HepG2 (cell line): Measurements from ENCODE around the gene COQ4. TPM values are rescaled to one million over a fixed set of nuclear protein-coding genes. Genes with fewer than 3 reads are reported as not detected.

Experiments
- BRD4 ChIP-seq: sonication (generic); formaldehyde crosslinking; IDR thresholded peaks from 2 replicates; pipeline ENCODE4 v1.4.0; 2020; ENCODE audit warnings: missing genetic modification reagents
- NFE2L2 ChIP-seq: fragments of 150-350 bp; IDR thresholded peaks from 2 replicates; pipeline ENCODE4 v1.6.1; 2014; ENCODE audit warnings: low read length
- SAP130 ChIP-seq: IDR thresholded peaks from 2 replicates; pipeline ENCODE4 v1.6.1; 2016; ENCODE audit warnings: low read depth
- TFDP1 ChIP-seq: IDR thresholded peaks from 2 replicates; pipeline ENCODE4 v1.6.1; 2016; ENCODE audit warnings: missing compliant biosample characterization, missing genetic modification reagents, borderline replicate concordance
- TP53 ChIP-seq: sonication (generic); formaldehyde crosslinking; conservative IDR thresholded peaks from 2 replicates; pipeline ENCODE4 v1.4.0; 2020; ENCODE audit warnings: missing genetic modification reagents
- TRAFD1 ChIP-seq: sonication (generic); formaldehyde crosslinking; IDR thresholded peaks from 2 replicates; pipeline ENCODE4 v1.5.1; 2020; ENCODE audit warnings: missing genetic modification reagents, mild to moderate bottlenecking, borderline replicate concordance
- ZFP1 ChIP-seq: IDR thresholded peaks from 2 replicates; pipeline ENCODE4 v1.6.1; 2016
- ZNF10 ChIP-seq: sonication (generic); formaldehyde crosslinking; IDR thresholded peaks from 2 replicates; pipeline ENCODE4 v1.4.0; 2020; ENCODE audit warnings: mild to moderate bottlenecking, low read depth, missing genetic modification reagents, borderline replicate concordance
- ZNF24 ChIP-seq: fragments of 450-650 bp; IDR thresholded peaks from 2 replicates; pipeline ENCODE4 v1.6.1; 2017; ENCODE audit warnings: antibody characterized with exemption, mild to moderate bottlenecking
- ZNF264 ChIP-seq: sonication (generic); formaldehyde crosslinking; IDR thresholded peaks from 2 replicates; pipeline ENCODE4 v1.4.0; 2020; ENCODE audit warnings: missing genetic modification reagents
- ZNF333 ChIP-seq: sonication (generic); formaldehyde crosslinking; IDR thresholded peaks from 2 replicates; pipeline ENCODE4 v1.4.0; 2020; ENCODE audit warnings: mild to moderate bottlenecking, missing genetic modification reagents, borderline replicate concordance
- ZNF34 ChIP-seq: sonication (generic); formaldehyde crosslinking; IDR thresholded peaks from 2 replicates; pipeline ENCODE4 v1.4.0; 2020; ENCODE audit warnings: mild to moderate bottlenecking, missing genetic modification reagents, borderline replicate concordance
- ZNF660 ChIP-seq: sonication (generic); formaldehyde crosslinking; IDR thresholded peaks from 2 replicates; pipeline ENCODE4 v1.5.1; 2020; ENCODE audit warnings: mild to moderate bottlenecking, low read depth, missing genetic modification reagents, borderline replicate concordance
- polyA plus RNA-seq, 8 experiments: library from polyadenylated mRNA; depleted of rRNA in 3 of 8; stranded (reverse) in 7 of 8; unstranded in 1 of 8; fragments of >200 nt; fragmentation: Illumina TruSeq in 4 of 8; extraction: Trizol in 4 of 8; gene quantifications; 2 replicates each; pipeline versions ENCODE4 v1.2.1 to v1.2.3, GENCODE V29; 2011 to 2016; ENCODE audit warnings: low read depth in 4 of 8, missing spikeins in 1 of 8, mixed read lengths in 1 of 8; ENCODE audit not compliant: insufficient read depth in 1 of 8
- total RNA-seq, 5 experiments: library from RNA; depleted of rRNA; stranded (reverse); fragments of >200 nt; fragmentation: Illumina TruSeq; extraction: Trizol; gene quantifications; 2 replicates each; pipeline ENCODE4 v1.2.3, GENCODE V29; 2016; ENCODE audit warnings: low read depth in 1 of 5
- TF ChIP-seq, protein P1 (sequence below): sonication (generic); formaldehyde crosslinking; IDR thresholded peaks from 2 replicates; pipeline ENCODE4 v1.4.0; 2020; ENCODE audit warnings: missing genetic modification reagents
- TF ChIP-seq, protein P2 (sequence below): sonication (generic); formaldehyde crosslinking; IDR thresholded peaks from 2 replicates; pipeline ENCODE4 v1.5.1; 2020; ENCODE audit warnings: missing genetic modification reagents, mild to moderate bottlenecking, borderline replicate concordance
- TF ChIP-seq, protein P3 (sequence below): sonication (generic); formaldehyde crosslinking; IDR thresholded peaks from 2 replicates; pipeline ENCODE4 v1.4.0; 2020; ENCODE audit warnings: missing genetic modification reagents, borderline replicate concordance
- TF ChIP-seq, protein P4 (sequence below): sonication (generic); formaldehyde crosslinking; IDR thresholded peaks from 2 replicates; pipeline ENCODE4 v1.5.0; 2020; ENCODE audit warnings: missing genetic modification reagents
- TF ChIP-seq, protein P5 (sequence below): sonication (generic); formaldehyde crosslinking; IDR thresholded peaks from 2 replicates; pipeline ENCODE4 v1.8.1; 2023; ENCODE audit warnings: mild to moderate bottlenecking, inconsistent platforms, moderate library complexity, missing genetic modification reagents, borderline replicate concordance

Gene COQ4
- total and polyA plus RNA-seq, 2 of the 13 experiments (the other 11 are each of a cell fraction or from before 2014, with no cell fraction given), result 26.1 to 36.0 TPM

DNA sequence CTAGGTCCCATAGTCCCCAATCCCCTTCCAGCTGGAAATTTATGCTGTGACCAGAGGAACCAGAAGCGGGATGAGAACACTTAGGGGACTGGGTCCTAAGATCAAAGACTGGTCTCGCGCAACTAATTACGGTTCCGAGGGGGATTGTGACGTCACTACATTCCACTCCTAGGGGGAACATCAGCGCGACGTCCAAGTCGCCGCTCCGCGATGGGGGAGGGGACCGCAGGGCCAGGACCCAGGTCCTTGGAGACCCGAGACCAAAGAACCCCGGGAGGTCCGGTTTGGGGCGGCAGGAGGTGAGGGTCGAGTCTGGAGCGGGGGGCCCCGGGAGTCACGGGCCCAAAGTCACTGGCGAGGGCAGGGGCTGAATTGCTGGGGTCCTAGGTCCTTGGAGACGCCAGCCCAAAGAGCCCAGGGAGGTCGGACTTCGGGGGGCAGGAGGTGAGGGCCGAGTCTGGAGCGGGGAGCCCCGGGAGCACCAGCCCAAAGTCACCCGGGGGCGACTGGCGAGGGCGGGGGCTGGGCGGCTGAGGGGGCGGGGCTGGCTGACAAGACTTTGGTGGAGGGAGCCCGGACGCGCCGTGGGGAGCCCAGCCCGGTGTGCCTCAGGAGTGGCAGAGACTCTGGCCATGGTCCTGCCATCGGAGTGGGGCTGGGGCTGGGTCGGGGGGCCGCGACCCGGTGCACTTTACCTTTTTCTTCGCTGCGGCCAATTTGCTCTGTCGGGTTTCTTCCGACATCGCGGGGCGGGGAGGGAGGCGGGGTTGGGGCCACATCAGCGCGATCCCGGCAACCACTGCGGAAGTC is 47.2 kb upstream of the COQ4 start, which contains the start of gene GOLGA2 (continued):
- TF ChIP-seq ZNF34 (CRISPR knock-in tag) (no peak), ZNF10 (CRISPR knock-in tag) (no peak), TP53 (CRISPR knock-in tag) (no peak), ZNF24 (no peak), ZNF660 (CRISPR knock-in tag) (no peak), ZFP1 (CRISPR knock-in tag) (no peak), SAP130 (CRISPR knock-in tag) (no peak), NFE2L2 (no peak), ZNF264 (0 out of 2 replicates have a peak, but pooled peaks have one; percentile 49), TRAFD1 (CRISPR knock-in tag) (no peak), TFDP1 (CRISPR knock-in tag) (no peak), BRD4 (no peak), ZNF333 (no peak)
- TF ChIP-seq, protein P1, sequence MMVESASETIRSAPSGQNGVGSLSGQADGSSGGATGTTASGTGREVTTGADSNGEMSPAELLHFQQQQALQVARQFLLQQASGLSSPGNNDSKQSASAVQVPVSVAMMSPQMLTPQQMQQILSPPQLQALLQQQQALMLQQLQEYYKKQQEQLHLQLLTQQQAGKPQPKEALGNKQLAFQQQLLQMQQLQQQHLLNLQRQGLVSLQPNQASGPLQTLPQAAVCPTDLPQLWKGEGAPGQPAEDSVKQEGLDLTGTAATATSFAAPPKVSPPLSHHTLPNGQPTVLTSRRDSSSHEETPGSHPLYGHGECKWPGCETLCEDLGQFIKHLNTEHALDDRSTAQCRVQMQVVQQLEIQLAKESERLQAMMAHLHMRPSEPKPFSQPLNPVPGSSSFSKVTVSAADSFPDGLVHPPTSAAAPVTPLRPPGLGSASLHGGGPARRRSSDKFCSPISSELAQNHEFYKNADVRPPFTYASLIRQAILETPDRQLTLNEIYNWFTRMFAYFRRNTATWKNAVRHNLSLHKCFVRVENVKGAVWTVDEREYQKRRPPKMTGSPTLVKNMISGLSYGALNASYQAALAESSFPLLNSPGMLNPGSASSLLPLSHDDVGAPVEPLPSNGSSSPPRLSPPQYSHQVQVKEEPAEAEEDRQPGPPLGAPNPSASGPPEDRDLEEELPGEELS (CRISPR knock-in tag), result no peak; the same call in 1 of the 2 replicates
- TF ChIP-seq, protein P2, sequence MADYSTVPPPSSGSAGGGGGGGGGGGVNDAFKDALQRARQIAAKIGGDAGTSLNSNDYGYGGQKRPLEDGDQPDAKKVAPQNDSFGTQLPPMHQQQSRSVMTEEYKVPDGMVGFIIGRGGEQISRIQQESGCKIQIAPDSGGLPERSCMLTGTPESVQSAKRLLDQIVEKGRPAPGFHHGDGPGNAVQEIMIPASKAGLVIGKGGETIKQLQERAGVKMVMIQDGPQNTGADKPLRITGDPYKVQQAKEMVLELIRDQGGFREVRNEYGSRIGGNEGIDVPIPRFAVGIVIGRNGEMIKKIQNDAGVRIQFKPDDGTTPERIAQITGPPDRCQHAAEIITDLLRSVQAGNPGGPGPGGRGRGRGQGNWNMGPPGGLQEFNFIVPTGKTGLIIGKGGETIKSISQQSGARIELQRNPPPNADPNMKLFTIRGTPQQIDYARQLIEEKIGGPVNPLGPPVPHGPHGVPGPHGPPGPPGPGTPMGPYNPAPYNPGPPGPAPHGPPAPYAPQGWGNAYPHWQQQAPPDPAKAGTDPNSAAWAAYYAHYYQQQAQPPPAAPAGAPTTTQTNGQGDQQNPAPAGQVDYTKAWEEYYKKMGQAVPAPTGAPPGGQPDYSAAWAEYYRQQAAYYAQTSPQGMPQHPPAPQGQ (CRISPR knock-in tag), result no peak
- TF ChIP-seq, protein P3, sequence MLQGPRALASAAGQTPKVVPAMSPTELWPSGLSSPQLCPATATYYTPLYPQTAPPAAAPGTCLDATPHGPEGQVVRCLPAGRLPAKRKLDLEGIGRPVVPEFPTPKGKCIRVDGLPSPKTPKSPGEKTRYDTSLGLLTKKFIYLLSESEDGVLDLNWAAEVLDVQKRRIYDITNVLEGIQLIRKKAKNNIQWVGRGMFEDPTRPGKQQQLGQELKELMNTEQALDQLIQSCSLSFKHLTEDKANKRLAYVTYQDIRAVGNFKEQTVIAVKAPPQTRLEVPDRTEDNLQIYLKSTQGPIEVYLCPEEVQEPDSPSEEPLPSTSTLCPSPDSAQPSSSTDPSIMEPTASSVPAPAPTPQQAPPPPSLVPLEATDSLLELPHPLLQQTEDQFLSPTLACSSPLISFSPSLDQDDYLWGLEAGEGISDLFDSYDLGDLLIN (CRISPR knock-in tag), result no peak
- TF ChIP-seq, protein P4, sequence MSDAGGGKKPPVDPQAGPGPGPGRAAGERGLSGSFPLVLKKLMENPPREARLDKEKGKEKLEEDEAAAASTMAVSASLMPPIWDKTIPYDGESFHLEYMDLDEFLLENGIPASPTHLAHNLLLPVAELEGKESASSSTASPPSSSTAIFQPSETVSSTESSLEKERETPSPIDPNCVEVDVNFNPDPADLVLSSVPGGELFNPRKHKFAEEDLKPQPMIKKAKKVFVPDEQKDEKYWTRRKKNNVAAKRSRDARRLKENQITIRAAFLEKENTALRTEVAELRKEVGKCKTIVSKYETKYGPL (CRISPR knock-in tag), result 0 out of 2 replicates have a peak, but pooled peaks have one; percentile 17
- TF ChIP-seq, protein P5, sequence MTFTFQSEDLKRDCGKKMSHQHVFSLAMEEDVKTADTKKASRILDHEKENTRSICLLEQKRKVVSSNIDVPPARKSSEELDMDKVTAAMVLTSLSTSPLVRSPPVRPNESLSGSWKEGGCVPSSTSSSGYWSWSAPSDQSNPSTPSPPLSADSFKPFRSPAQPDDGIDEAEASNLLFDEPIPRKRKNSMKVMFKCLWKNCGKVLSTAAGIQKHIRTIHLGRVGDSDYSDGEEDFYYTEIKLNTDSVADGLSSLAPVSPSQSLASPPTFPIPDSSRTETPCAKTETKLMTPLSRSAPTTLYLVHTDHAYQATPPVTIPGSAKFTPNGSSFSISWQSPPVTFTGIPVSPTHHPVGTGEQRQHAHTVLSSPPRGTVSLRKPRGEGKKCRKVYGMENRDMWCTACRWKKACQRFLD, result no peak
